CD4-positive, alpha-beta T cell treated with Interferon alpha-2 for 1 hour (primary cell): ENCODE results near the gene ABCA9.
"Not testable (repeated sequence)": the region's sequence is repeated elsewhere in the genome, so short reads cannot be mapped to it uniquely, and the experiment has no call there.

Experiments used
- DNase-seq, 2 donors: peaks; one replicate each; pipeline ENCODE4 v3.0.0-alpha.2; 2020 to 2022

ABCA9 gene, protein sequence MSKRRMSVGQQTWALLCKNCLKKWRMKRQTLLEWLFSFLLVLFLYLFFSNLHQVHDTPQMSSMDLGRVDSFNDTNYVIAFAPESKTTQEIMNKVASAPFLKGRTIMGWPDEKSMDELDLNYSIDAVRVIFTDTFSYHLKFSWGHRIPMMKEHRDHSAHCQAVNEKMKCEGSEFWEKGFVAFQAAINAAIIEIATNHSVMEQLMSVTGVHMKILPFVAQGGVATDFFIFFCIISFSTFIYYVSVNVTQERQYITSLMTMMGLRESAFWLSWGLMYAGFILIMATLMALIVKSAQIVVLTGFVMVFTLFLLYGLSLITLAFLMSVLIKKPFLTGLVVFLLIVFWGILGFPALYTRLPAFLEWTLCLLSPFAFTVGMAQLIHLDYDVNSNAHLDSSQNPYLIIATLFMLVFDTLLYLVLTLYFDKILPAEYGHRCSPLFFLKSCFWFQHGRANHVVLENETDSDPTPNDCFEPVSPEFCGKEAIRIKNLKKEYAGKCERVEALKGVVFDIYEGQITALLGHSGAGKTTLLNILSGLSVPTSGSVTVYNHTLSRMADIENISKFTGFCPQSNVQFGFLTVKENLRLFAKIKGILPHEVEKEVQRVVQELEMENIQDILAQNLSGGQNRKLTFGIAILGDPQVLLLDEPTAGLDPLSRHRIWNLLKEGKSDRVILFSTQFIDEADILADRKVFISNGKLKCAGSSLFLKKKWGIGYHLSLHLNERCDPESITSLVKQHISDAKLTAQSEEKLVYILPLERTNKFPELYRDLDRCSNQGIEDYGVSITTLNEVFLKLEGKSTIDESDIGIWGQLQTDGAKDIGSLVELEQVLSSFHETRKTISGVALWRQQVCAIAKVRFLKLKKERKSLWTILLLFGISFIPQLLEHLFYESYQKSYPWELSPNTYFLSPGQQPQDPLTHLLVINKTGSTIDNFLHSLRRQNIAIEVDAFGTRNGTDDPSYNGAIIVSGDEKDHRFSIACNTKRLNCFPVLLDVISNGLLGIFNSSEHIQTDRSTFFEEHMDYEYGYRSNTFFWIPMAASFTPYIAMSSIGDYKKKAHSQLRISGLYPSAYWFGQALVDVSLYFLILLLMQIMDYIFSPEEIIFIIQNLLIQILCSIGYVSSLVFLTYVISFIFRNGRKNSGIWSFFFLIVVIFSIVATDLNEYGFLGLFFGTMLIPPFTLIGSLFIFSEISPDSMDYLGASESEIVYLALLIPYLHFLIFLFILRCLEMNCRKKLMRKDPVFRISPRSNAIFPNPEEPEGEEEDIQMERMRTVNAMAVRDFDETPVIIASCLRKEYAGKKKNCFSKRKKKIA (N-terminal part only)

DNA sequence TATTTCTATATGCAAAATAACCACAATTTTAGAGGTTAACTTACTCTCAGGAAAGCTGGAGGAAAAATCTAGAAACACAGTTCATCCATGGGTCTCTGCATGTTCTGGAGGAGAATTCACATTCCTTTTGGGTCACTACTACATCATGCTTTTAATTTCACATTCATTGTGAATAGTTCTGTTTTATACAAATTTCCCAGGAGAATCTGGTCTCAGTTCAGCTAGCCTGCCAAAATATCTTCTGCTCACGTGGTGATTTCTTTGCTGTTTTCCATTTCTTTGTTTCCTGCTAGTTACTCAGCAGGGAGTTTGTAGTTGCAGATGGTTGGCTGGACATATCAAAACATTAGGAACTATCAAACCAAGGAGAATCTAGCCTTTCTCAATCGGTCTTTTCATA lies at the start of gene ABCA9:
ABCA9 (minus strand) TSS at position 106 of the 400 bp plus-strand sequence. CDS start 9,801 bp downstream, outside the sequence.
- DNase-seq, result no peak

DNA sequence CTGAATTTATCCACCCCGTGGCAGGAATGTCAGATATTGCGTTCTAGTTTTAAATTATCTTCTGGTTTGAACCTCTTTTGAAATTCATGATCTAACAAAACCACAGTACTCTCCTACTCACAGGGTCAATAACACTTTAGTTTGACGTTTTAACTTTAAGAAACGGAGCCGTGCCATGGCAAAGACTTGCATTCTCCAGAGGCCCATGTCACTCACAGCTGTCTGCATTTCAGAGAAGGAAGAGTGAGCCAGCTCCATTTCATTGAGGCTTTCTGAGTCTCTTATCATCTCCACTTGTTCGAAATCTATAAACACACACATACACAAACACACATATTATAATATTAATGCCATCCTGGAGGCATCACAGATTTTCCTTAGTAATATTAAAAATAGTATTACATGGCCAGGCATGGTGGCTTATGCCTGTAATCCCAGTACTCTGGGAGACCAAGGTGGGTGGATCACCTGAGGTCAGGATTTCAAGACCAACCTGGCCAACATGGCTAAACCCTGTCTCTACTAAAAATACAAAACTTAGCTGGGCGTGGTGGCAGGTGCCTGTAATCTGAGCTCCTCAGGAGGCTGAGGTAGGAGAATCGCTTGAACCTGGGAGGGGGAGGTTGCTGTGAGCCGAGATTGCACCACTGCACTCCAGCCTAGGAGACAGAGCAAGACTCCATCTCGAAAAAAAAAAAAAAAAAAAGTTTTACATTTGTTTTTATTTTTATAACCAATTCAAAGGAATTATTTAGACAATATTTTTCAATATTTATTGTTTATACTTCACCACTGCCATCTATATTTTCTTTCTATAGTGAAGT lies 45.4 kb upstream of the ABCA9 start:
- no peak for DNase-seq

DNA sequence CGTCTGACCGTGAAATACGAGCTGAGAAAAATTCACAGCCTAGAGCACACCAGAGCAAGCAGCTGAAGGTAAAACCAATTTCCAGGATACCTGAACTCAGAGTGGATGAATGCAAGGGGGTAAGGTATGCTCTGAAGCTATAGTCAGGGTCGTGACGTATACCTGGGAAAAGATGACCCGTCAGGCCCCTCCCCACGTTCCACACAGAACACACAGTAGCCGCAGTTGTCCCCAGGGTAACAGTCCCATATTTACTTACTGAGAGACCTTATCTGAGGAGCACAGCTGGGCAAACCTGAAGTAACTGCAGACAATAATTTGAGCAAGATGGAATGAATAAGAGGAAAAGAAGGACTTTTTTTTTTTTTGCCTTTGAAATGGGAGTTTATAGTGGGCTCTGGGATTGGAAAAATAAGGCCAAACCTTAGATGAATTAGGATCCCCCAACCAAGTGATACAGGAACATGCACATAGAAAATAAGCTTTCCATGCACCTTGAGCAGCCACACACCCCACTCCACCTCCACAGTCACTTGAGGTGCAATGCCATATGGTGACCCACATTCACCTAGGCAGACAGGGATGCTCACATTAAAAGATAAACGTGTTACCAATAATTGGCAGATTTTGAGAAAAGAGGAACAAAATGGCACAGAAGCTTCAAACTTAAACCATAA lies 43.0 kb upstream of the ABCA9 start:
- no peak for DNase-seq

DNA sequence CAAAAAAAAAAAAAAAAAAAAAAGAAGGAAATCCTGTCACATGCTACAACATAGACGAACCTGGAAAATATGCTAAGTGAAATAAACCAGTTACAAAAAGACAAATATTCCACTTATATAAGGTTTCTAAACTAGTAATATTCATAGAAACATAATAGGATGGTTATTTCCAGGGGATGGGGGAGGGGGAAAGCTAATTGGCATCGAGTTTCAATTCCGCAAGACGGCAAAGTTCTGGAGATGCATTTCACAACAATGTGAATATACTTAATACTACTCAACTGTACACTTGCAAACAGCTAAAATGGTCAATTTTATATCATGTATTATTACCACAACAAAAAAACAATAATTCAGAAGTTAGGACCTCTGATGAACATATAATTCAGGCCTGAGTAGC lies 37.9 kb upstream of the ABCA9 start:
- DNase-seq, result no peak

DNA sequence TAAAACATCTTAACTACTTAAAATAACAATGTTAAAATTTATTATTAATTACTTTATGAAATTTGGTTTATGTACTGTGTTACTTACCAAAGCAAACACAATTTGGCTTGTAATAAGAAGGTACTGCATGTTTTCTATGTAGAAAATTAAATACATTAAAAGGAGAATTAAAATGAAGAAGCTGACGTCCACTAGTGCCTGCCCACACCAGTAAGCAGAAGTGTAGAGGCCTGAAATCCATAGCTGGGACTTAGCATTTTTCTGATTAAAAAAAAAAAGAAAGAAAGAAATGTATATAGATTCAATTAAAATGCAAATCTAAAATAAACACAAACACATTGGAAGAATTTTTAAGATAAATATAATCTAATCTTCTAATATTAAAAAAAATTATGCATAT lies 35.8 kb upstream of the ABCA9 start:
- DNase-seq, result no peak

DNA sequence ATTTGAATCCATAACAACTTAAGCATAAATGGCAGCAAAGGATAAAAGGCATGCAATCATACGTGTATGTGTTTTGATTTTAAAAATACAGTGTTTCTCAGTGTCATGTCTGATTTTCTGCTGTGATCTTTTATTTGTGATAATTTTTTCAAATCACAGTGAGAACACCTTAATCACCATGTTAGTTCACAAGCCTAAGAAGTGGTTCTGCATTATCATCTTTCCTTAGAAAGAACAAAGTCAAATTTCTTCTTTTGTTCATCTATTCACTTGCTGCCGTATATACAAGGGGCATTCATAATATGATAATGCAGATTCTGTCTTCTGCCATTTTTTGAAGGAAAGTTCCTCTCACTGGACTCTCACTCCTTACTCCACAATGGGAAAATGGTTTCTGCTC lies 33.3 kb upstream of the ABCA9 start:
- no peak for DNase-seq

DNA sequence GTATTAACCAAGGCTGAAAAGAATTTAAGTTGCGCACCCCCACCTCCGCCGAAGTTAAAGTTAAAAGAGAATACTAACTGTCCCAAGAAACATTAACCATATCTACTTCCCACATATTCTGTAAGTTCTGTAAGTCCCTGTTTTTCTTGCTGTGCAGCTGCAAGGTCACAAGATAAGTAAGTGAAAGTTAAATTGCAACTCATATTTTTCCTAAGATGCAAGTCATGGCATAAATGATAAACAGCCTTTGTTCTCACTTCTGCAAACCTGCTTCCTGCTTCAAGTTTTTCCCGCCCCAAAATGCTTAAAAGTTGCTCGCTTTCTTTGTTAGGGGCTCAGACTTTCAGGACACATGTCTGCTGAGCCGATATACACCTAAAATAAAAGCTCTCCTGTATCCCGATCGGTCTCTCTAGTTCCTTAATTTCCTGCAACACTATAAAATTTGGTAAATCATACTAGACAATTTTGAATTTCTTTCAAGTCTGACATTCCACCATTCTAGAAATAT lies 32.6 kb upstream of the ABCA9 start:
- DNase-seq, result no peak

DNA sequence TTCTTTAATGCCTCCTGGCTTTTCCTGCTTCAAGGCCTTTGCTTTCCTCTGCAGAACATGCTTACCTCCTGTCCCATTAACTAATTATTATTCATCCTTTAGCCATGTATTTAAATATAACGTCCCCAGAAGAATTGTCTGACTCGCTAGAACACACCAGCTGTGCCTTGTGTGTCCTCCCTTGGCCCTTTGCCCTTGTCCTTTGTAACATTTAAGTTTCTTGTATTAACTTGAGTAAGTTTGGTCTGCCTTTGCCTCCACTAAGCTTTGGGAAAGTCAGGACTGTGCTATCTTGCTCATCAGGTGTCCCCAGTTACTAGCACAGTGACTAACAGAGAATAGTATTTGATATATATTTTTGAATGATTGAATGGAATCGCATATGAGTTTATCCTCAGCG lies 29.6 kb upstream of the ABCA9 start:
- DNase-seq, result no peak

DNA sequence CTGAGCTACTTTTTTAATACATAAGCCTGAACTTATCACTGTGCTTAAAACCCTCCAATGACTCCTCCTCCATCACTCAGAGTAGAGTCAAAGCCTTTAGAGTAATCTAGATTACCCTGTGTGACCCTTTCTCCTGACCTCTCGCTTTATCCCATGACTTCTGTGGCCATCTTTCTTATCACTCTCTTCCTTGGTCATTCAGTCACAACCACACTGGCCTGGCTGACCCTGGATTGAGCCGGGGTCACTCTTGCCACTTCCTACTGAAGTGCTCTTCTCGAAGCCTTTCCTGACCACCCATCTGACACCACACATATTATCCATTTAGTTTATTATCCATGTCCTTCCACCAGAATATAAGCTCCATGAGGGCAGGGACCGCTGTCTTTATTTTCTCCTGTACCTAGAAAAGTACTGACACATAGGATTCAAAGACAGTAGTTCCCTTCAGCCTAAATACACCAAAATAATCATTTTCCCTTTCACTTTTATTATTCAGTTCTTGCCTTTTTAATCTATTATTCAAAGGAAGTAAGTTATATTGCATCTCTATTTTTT lies 28.0 kb upstream of the ABCA9 start:
- DNase-seq, result no peak

DNA sequence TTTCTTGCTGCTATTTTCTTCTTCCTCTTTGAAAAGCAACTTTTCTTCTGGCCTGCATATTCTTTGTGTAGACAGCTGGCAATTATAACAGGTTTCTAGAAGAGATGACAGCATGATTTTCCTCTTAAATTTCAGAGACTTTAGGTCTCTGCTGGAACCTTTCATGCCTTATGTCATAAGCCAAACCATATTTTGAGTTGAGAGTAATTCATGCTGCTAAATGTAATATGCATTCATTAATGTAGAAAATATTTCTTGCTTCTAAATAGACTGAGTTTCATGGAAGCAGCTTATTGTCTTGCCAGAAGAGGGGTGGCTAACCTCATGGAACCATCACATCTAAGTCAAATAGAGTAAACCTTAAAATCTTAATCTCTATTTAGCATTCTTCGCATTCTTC lies 25.9 kb upstream of the ABCA9 start:
- no peak for DNase-seq

DNA sequence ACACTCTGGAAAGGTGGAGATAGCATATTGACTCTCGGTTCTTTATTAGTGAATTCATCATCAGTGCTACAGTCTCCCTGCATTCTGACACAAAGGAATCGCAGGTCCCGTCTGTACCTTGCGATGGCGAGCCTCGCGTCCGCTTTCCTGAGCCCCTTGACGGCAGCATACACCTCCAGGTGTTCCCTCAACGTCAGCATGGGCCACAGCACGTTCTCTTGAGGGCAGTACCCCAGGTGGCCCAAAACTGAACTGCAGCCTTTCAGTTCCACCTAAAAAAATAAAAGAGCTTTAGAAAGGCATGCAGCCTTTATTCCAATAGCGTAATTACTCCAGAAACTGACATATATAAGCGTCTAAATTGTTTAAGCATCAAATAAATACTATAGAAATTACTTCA lies 24.2 kb upstream of the ABCA9 start:
- DNase-seq, result no peak

DNA sequence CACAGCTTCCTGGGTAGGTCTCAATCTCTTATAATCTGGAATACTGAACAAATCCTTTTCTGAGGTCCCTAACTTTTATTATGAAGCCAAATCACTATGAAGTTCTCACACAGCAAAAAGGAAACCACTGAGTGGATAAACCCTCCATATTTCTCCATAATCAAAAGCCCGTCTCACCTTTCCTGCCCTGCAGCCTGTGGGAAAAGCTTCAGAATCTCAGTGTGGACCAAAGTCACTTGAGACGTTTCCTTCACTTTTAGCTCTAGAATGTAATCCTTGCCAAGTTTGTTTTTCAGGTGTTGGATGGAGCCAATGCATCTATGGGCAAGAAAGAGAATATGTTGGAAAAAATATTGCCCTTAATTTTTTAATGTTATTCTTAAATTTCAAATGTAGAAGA lies 22.0 kb upstream of the ABCA9 start:
- DNase-seq, result no peak

DNA sequence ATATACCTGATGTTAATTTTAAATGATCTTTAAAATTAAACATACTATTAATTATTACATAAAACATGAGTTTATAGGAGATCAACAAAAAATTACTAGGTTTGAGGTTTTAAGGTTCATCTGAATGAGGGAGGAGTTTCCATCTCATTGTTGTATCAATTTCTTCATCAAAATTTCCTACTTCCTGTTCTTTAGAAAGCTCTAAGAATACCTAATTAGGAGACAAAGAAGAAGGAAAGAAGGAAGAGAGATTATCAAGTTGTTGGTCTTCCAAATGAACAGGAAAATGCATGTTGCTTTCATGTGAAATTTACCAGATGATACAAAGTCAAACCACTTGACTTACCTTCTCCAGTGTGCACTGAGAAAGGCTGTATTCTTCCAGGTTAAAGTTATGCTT lies 18.1 kb upstream of the ABCA9 start:
- no peak for DNase-seq

DNA sequence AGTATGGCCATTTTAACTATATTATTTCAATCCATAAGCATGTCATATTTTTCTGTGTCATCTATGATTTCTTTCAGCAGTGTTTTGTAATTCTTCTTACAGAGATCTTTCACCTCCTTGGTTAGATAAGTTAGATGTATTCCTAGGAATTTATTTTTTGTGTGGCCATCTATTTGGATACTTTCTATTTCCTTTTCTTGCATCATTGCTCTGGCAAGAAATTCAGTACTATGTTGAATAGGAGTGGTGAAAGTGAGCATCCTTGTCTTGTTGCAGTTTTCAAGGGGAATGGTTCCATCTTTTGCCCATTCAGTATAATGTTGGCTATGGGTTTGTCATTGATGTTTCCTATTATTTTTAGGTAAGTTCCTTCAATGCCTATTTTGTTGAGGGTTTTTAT lies 15.1 kb upstream of the ABCA9 start:
- no peak for DNase-seq

DNA sequence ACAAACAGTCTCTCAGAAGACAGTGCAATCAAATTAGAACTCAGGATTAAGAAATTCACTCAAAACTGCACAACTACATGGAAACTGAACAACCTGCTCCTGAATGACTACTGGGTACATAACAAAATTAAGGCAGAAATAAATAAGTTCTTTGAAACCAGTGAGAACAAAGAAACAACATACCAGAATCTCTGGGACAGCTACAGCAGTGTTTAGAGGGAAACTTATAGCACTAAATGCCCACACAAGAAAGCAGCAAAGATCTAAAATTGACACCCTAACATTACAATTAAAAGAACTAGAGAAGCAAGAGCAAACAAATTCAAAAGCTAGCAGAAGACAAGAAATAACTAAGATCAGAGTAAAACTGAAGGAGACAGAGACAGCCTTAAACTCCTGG lies 12.7 kb upstream of the ABCA9 start:
- DNase-seq, result not testable (repeated sequence)

DNA sequence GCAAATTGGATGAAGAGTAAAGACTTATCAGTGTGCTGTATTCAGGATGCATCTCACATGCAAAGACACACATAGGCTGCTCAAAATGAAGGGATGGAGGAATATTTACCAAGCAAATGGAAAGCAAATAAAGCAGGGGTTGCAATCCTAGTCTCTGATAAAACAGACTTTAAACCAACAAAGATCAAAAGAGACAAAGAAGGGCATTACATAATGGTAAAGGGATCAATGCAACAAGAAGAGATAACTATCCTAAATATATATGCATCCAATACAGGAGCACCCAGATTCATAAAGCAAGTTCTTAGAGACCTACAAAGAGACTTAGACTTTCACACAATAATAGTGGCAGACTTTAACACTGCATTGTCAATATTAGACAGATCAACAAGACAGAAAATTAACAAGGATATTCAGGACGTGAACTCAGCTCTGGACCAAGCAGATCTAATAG lies 12.1 kb upstream of the ABCA9 start:
- not testable (repeated sequence) for DNase-seq

DNA sequence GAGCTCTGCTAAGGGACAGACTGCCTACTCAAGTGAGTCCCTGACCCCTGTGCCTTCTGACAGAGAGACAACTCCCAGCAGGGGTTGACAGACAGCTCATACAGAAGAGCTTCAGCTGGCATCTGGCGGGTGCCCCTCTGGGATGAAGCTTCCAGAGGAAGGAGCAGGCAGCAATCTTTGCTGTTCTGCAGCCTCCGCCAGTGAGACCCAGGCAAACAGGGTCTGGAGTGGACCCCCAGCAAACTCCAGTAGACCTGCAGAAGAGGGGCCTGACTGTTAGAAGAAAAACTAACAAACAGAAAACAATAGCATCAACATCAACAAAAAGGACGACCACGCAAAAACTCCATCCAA lies 10.5 kb upstream of the ABCA9 start:
- DNase-seq, result not testable (repeated sequence)

DNA sequence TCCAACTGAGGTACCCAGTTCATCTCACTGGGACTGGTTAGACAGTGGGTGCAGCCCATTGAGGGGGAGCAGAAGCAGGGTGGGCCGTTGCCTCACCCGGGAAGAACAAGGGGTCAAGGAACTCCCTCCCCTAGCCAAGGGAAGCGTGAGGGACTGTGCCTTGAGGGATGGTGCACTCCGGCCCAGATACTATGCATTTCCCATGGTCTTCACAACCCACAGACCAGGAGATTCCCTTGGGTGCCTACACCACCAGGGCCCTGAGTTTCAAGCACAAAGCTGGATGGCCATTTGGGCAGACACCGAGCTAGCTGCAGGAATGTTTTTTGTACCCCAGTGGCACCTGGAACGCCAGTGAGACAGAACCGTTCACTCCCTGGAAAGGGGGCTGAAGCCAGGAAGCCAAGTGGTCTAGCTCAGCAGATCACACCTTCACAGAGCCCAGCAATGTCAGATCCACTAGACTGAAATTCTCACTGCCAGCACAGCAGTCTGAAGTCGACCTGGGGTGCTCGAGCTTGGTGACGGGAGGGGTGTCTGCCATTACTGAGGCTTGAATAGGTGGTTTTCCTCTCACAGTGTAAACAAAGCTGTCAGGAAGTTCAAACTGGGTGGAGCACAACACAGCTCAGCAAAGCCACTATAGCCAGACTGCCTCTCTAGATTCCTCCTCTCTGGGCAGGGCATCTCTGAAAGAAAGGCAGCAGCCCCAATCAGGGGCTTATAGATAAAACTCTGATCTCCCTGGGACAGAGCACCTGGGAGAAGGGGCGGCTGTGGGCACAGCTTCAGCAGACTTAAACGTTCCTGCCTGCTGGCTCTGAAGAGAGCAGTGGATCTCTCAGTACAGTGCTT lies 9.9 kb upstream of the ABCA9 start:
- DNase-seq, result peak in 1 of 2 donors; percentile 5

DNA sequence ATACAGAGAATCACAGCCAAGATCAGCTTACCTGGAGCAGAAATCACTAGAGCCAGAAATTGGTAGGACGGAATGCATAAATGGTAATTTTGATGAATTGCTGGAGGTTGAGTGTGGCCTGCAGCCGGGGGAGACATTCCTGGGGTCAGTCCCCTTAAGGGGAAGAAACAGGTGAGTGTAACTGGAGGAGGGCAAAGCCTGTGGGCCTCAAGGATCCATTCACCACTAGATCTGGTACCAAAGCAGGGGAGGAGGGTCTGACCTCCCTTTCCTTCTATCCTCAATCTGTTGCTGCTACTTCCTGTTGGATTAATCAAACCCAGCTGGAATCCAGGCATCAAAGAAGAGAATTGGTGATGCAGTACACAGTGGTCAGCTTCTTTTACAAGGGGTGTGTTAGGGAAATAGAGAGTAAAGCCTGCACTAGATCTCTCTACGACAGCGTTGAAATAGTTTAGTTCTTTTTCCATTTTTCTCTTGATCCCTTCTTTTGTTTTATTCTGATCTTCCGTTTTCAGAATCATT lies 8.6 kb upstream of the ABCA9 start:
- no peak for DNase-seq
